ENCODE results near the gene ZBTB7C.

The ZBTB7C gene

GRCh38 chr18:48216639-48217257 lies 192.4 kb downstream of the ZBTB7C start:
- DNase-seq (ENCODE audit: low read depth in 3 of 3) = no peak

GRCh38 chr18:48215876-48216638 lies 193.1 kb downstream of the ZBTB7C start:
- DNase-seq (ENCODE audit: low read depth in 3 of 3) = no peak

GRCh38 chr18:48213791-48214190 lies 195.4 kb downstream of the ZBTB7C start:
- no peak for DNase-seq (ENCODE audit: low read depth in 3 of 3)

GRCh38 chr18:48208432-48209140 lies 200.6 kb downstream of the ZBTB7C start:
- DNase-seq (ENCODE audit: low read depth in 3 of 3) = no peak

- no peak for DNase-seq (ENCODE audit: low read depth in 3 of 3)
Observed at GRCh38 chr18:48207733-48208132, 201.4 kb downstream of the ZBTB7C start.

GRCh38 chr18:48206887-48207286 lies 202.3 kb downstream of the ZBTB7C start:
- no peak for DNase-seq (ENCODE audit: low read depth in 3 of 3)

- no peak for DNase-seq (ENCODE audit: low read depth in 3 of 3)
Observed at GRCh38 chr18:48203961-48204666, 205.1 kb downstream of the ZBTB7C start.

- DNase-seq (ENCODE audit: low read depth in 3 of 3) = no peak
Observed at GRCh38 chr18:48203288-48203945, 205.8 kb downstream of the ZBTB7C start.

- DNase-seq (ENCODE audit: low read depth in 3 of 3) = no peak
Observed at GRCh38 chr18:48202350-48203260, 206.6 kb downstream of the ZBTB7C start.

GRCh38 chr18:48202006-48202348 lies 207.2 kb downstream of the ZBTB7C start:
- no peak for DNase-seq (ENCODE audit: low read depth in 3 of 3)

- DNase-seq (ENCODE audit: low read depth in 3 of 3) = no peak
Observed at GRCh38 chr18:48201337-48202005, 207.7 kb downstream of the ZBTB7C start.

- DNase-seq (ENCODE audit: low read depth in 3 of 3) = no peak
Observed at GRCh38 chr18:48200631-48201336, 208.4 kb downstream of the ZBTB7C start.

- no peak for DNase-seq (ENCODE audit: low read depth in 3 of 3)
Observed at GRCh38 chr18:48199399-48199798, 209.8 kb downstream of the ZBTB7C start.

GRCh38 chr18:48197819-48198218 lies 211.4 kb downstream of the ZBTB7C start:
- no peak for DNase-seq (ENCODE audit: low read depth in 3 of 3)

- DNase-seq (ENCODE audit: low read depth in 3 of 3) = no peak
Observed at GRCh38 chr18:48195787-48196186, 213.4 kb downstream of the ZBTB7C start.

- no peak for DNase-seq (ENCODE audit: low read depth in 3 of 3)
Observed at GRCh38 chr18:48194591-48195181, 214.5 kb downstream of the ZBTB7C start.

- DNase-seq (ENCODE audit: low read depth in 3 of 3) = no peak
Observed at GRCh38 chr18:48193521-48194492, 215.4 kb downstream of the ZBTB7C start.

GRCh38 chr18:48192542-48192941 lies 216.6 kb downstream of the ZBTB7C start:
- DNase-seq (ENCODE audit: low read depth in 3 of 3) = no peak

All from stimulated activated CD4-positive, alpha-beta T cell treated with anti-CD3 and anti-CD28 coated beads, TNF-alpha, amount 100 ng/mL, for 4 hours (primary cell).